Uterus (tissue), 2 donors: ENCODE data around the gene BCAS3.

Source experiments
- CTCF ChIP-seq, 4 experiments: fragments of 200-600 bp in 2 of 4; fragments of 450-650 bp in 2 of 4; sonication (generic) in 2 of 4; IDR thresholded peaks; one replicate each; pipeline ENCODE4 v1.5.1; 2016 to 2019; ENCODE audit warnings: antibody characterized with exemption in 4 of 4, mild to moderate bottlenecking in 2 of 4, moderate library complexity in 1 of 4
- POLR2A ChIP-seq, 2 donors: fragments of 450-650 bp; IDR thresholded peaks; one replicate each; pipeline ENCODE4 v1.6.1; 2016; ENCODE audit warnings: antibody characterized with exemption in 2 of 2, mild to moderate bottlenecking in 1 of 2, moderate library complexity in 1 of 2

DNA sequence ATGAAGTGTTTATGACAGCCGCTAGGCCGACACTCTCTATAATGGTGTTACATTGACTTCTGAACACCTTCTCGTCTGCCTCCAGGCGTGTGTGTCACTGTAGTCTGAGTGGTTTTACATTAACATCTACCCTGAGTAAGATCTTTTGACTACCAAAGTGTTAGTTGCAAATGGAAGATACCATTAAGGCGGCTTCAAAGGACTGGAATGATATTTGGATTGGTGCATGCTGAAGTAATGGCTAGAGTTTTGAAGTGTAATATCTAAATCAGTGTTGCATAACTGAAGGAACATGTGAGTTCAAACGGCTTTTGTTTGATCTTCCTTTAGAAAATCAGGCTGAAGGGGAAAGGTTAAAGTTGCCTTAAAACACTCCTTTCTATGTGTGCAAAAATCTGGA is 52.2 kb downstream of the BCAS3 start:
- TF ChIP-seq POLR2A (IDR thresholded peaks at IDR 0.05) (no peak), CTCF (IDR thresholded peaks at IDR 0.05) (no peak)
